Rectal smooth muscle tissue (tissue), 1 donor: ENCODE measurements around the gene LHFPL6.
A peak's percentile ranks its signal among the peaks of the same experiment; 100 is the strongest.

ENCODE experiments used
- H3K27ac ChIP-seq: one replicate; pipeline ENCODE4 v1.7.0; 2013; ENCODE audit warnings: low read depth, low read length, inconsistent platforms
- H3K27me3 ChIP-seq: one replicate; pipeline ENCODE4 v1.7.0; 2013; ENCODE audit warnings: low read length; ENCODE audit not compliant: control insufficient read depth, insufficient read depth
- H3K36me3 ChIP-seq: one replicate; pipeline ENCODE4 v1.7.0; 2013; ENCODE audit warnings: low read length; ENCODE audit not compliant: control insufficient read depth, insufficient read depth
- H3K4me1 ChIP-seq: one replicate; pipeline ENCODE4 v1.7.0; 2013; ENCODE audit warnings: low read length; ENCODE audit not compliant: control insufficient read depth, insufficient read depth
- H3K4me3 ChIP-seq: one replicate; pipeline ENCODE4 v1.7.0; 2013; ENCODE audit warnings: low read length
- H3K9ac ChIP-seq: one replicate; pipeline ENCODE4 v1.7.0; 2013; ENCODE audit warnings: low read length

Gene LHFPL6

GRCh38 chr13:39602614-39603366, at the start of gene LHFPL6:
TSS of gene LHFPL6 (minus strand) at chr13:39603193.
- Histone ChIP-seq H3K9ac (peak within 1 kb of the TSS; percentile 3), H3K4me1 (peaks cover 7% of the 10 kb centered on the region), H3K4me3 (peak within 1 kb of the TSS; percentile 77), H3K27ac (peak within 1 kb of the TSS; percentile 82), H3K36me3 (no peaks in the 10 kb centered on the region), H3K27me3 (no peaks in the 10 kb centered on the region)

- no peak overlapping the region for H3K4me3 ChIP-seq
- no peaks in the 10 kb centered on the region for H3K36me3 ChIP-seq
- H3K27ac ChIP-seq, result no peak overlapping the region
- no peak overlapping the region for H3K9ac ChIP-seq
- no peaks in the 10 kb centered on the region for H3K27me3 ChIP-seq
- no peaks in the 10 kb centered on the region for H3K4me1 ChIP-seq
These were observed 43.1 kb upstream of the LHFPL6 start for GRCh38 chr13:39646122-39646521.

GRCh38 chr13:39641645-39642044, 38.7 kb upstream of the LHFPL6 start:
- H3K36me3 ChIP-seq, result no peaks in the 10 kb centered on the region
- no peak overlapping the region for H3K27ac ChIP-seq
- H3K4me1 ChIP-seq, result no peaks in the 10 kb centered on the region
- no peak overlapping the region for H3K4me3 ChIP-seq
- H3K9ac ChIP-seq, result no peak overlapping the region
- H3K27me3 ChIP-seq, result no peaks in the 10 kb centered on the region

DNA sequence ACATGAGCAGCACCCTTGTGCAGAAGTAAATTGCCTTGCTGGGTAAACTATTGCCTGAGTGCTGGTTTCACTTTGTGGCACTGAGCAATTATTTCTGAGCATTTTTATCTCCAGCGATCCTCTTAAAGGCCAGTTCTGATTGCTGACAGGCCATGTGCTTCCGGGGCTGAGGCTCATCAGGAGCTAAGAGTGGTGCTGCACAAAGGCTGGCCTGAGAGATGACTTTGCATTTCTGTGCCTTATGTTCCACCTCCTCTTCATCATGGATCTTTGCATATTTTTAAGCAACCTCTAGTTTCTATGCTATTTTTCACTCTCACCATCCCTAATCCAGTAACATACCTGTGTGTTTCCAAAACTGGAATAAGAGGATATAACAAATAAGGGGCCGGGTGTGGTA, 34.9 kb upstream of the LHFPL6 start:
- Histone ChIP-seq H3K27me3 (no peaks in the 10 kb centered on the region), H3K36me3 (no peaks in the 10 kb centered on the region), H3K4me3 (no peak overlapping the region), H3K4me1 (no peaks in the 10 kb centered on the region), H3K9ac (no peak overlapping the region), H3K27ac (no peak overlapping the region)

- no peaks in the 10 kb centered on the region for H3K27me3 ChIP-seq
- no peaks in the 10 kb centered on the region for H3K4me1 ChIP-seq
- H3K36me3 ChIP-seq, result no peaks in the 10 kb centered on the region
- no peak overlapping the region for H3K27ac ChIP-seq
- H3K9ac ChIP-seq, result no peak overlapping the region
- no peak overlapping the region for H3K4me3 ChIP-seq
These were observed 32.6 kb upstream of the LHFPL6 start for GRCh38 chr13:39635564-39635963.

DNA sequence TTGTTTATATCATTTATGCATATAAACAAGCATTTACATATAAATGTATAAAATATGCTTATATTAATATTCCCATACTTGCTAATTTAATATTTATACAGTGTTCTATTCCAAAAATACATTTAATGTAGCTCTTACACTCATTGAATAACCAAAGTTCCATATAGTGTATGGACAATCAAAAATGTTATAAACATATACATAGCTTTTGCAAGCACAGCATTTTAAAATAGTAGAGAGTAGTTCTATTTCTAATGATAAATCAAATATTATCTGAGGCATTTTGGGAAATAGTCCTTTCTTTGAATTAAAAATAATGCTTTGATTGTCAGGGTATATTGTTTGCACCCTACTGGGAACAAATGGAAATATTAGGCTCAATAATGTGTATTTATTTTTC, 30.0 kb upstream of the LHFPL6 start:
- no peaks in the 10 kb centered on the region for H3K27me3 ChIP-seq
- H3K4me3 ChIP-seq, result no peak overlapping the region
- no peak overlapping the region for H3K9ac ChIP-seq
- H3K4me1 ChIP-seq, result no peaks in the 10 kb centered on the region
- no peak overlapping the region for H3K27ac ChIP-seq
- H3K36me3 ChIP-seq, result no peaks in the 10 kb centered on the region

DNA sequence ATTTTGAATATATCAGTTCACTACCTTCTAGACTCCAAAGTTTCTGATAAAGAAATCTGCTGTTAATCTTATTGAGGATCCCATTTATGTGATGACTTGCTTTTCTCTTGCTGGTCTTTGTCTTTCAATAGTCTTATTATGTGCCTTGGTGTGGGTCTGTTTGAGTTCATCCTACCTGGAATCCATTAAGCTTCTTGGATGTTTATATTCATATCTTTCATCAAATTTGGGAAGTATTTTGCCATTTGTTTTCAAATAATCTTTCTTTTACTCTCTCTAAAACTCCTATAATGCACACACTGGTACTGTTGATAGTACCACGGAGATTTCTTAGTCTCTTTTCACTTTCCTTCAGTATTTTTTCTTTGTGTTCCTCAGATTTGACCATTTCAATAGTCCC, 28.3 kb upstream of the LHFPL6 start:
- Histone ChIP-seq H3K36me3 (no peaks in the 10 kb centered on the region), H3K9ac (no peak overlapping the region), H3K27me3 (no peaks in the 10 kb centered on the region), H3K27ac (no peak overlapping the region), H3K4me1 (no peaks in the 10 kb centered on the region), H3K4me3 (no peak overlapping the region)

DNA sequence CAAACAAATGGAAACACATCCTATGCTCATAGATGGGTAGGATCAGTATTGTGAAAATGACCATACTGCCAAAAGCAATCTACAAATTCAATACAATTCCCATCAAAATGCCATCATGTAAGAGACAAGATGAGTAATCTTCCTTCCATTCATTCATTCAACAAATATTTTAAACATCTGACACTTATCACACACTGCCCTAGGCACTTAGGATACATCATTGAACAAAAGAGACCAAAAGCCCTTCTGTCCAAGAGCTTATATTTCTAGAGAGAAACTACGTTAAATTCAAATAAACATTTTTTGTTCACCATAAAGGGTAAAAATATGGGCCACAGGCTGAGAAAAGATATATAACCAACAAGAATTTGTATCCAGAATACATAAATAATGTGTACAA, 20.5 kb upstream of the LHFPL6 start:
- no peak overlapping the region for H3K9ac ChIP-seq
- no peak overlapping the region for H3K27ac ChIP-seq
- H3K4me1 ChIP-seq, result no peaks in the 10 kb centered on the region
- H3K36me3 ChIP-seq, result no peaks in the 10 kb centered on the region
- no peaks in the 10 kb centered on the region for H3K27me3 ChIP-seq
- H3K4me3 ChIP-seq, result no peak overlapping the region

- H3K27ac ChIP-seq, result no peak overlapping the region
- no peak overlapping the region for H3K9ac ChIP-seq
- no peaks in the 10 kb centered on the region for H3K36me3 ChIP-seq
- no peaks in the 10 kb centered on the region for H3K27me3 ChIP-seq
- H3K4me1 ChIP-seq, result no peaks in the 10 kb centered on the region
- H3K4me3 ChIP-seq, result no peak overlapping the region
These were observed 15.6 kb upstream of the LHFPL6 start for GRCh38 chr13:39618561-39618960.

DNA sequence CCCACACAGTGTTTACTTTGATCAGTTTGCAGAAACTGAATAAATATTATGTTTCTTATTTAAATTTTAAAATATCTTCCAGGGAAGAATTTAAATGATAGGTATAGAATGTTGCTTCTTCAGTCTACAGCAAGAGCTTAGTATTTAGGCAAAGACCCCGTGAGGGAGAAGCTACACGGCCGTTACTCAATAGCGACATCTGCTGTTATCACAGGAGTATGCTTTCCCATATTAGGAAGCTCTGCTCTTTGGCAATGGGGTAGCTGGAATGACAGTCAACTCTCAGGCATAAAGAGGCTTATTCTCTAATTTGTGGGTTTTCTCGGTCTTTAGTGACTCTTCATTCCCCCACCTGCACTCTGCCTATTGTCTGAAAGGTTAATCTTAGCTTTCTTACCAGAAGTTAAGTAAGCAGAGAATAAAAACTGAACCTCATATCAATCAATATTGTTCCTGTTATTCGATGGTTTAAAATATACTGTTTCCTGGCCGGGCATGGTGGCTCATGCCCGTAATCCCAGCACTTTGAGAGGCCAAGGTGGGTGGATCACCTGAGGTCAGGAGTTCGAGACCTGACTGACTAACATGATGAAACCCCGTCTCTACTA, 13.2 kb upstream of the LHFPL6 start:
- Histone ChIP-seq H3K4me1 (no peaks in the 10 kb centered on the region), H3K27me3 (peaks cover under 1% of the 10 kb centered on the region), H3K9ac (no peak overlapping the region), H3K36me3 (no peaks in the 10 kb centered on the region), H3K4me3 (no peak overlapping the region), H3K27ac (no peak overlapping the region)

GRCh38 chr13:39612023-39612637, 9.1 kb upstream of the LHFPL6 start:
- peaks cover 2% of the 10 kb centered on the region for H3K27me3 ChIP-seq
- no peak overlapping the region for H3K4me3 ChIP-seq
- H3K9ac ChIP-seq, result no peak overlapping the region
- H3K4me1 ChIP-seq, result no peaks in the 10 kb centered on the region
- no peaks in the 10 kb centered on the region for H3K36me3 ChIP-seq
- no peak overlapping the region for H3K27ac ChIP-seq

- Histone ChIP-seq H3K9ac (no peak overlapping the region), H3K27ac (no peak overlapping the region), H3K4me1 (no peaks in the 10 kb centered on the region), H3K27me3 (peaks cover 2% of the 10 kb centered on the region), H3K4me3 (no peak overlapping the region), H3K36me3 (no peaks in the 10 kb centered on the region)
These were observed 4.9 kb upstream of the LHFPL6 start for GRCh38 chr13:39607876-39608275.
